Measurements from ENCODE around the gene AK9.
"Not testable (repeated sequence)": the region's sequence is repeated elsewhere in the genome, so short reads cannot be mapped to it uniquely, and the experiment has no call there.

Gene AK9

DNA sequence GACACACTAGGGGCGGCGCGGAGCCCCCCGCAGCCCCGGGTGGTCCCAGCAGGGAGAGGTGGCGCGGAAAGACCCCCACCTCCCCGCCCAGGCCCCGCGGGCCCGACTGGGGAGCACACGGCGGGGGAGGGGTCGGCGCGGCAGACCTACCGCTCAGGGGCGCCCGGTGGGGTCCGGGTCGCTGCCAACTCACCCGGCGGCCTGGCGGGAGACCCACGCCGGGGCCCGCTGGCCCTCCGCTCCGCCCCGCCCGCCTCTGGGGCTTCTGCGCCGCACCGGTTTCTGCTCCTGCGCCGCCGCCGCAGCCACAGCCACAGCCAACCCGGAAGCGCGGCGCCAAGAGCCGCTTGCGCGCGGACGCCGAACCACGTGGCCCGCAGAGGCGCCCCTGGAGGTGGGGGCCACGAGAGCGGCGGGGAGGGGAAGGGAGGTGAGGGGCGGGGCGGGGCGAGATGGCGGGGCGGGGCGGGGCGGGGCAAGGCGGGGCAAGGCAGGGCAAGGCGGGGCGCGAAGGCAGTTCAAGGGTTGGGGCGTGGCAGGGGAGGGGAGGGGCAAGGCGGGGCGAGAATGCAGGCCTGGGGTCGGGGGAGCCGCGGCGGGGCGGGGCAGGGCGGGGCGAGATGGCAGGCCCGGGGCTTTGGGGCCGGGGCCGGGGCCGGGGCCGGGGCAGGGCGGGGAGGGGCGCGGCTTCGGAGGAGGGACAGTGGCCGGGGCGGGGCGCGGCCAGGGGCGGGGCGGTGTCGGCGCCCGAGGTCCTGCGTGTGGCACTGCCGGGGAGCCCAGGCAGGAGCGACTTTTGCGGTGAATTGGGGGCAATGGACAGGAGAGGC, 207.9 kb downstream of the AK9 start, which contains the start of gene ZBTB24:
Gene ZBTB24 (minus strand): TSS at position 315 of the 830 bp plus-strand sequence. CDS start 1,193 bp downstream, outside the sequence.
- DNase-seq (ENCODE audit: low read depth in 2 of 3, low spot score in 1 of 3) = peak; percentile 78 to 93 (median 80)

DNA sequence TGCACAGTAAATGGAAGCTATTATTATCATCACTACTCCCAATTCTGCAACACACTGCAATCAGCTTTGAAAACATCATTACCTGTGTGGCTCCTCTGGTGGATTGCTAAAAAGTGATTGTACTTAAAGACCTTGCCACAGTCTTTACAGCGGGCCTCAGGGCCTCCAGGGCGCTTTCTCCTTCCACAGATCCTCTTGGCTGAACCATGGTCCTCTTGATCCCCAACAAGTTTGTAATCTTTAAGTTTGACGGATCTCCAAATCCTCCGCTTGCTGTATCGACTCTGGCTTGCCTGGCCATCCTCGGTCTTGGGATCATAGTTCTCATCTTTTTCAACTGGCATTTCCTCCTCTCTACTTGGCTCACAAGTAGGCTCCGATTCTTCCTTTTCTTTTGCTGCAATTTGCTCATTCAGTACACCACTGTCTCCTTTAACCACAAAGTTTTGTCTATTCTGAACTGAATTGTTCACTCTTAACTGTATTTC, 210.0 kb downstream of the AK9 start:
- no peak for DNase-seq (ENCODE audit: low read depth in 2 of 3, low spot score in 1 of 3)

DNA sequence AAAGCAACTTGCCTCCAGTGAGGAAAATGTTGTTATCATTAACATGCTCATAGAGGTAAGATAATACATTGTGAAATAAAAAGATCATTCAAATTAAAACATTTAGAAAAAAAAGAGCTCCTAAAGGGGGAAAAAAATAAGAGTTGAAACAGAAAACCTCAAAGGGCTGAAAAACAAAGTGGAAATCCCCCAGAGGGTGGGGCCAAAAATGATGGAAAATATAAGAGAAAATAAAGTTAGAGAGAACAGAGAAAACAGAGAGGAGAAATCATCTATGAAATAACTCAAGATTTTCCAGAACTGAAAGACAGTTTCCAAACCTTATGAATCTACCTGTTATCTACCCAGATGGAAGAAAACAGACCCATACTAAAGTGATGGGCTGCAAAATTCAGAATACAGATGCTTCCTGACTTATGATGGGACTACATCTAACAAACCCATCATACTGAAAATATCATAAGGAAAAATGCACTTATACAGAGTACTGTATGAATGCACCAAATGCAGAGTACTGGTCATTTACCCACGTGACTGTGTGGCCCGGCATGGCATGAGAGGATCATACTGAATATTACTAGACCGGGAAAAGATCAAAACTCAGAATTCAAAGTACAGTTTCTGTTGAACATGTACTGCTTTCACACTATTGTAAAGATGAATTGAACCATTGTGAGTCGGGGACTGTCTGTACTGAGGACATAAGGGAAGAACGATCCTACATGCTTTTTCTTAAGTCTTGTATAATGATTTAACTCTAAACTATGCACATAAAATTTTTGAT, 212.0 kb downstream of the AK9 start:
- no peak for DNase-seq (ENCODE audit: low read depth in 2 of 3, low spot score in 1 of 3)

DNA sequence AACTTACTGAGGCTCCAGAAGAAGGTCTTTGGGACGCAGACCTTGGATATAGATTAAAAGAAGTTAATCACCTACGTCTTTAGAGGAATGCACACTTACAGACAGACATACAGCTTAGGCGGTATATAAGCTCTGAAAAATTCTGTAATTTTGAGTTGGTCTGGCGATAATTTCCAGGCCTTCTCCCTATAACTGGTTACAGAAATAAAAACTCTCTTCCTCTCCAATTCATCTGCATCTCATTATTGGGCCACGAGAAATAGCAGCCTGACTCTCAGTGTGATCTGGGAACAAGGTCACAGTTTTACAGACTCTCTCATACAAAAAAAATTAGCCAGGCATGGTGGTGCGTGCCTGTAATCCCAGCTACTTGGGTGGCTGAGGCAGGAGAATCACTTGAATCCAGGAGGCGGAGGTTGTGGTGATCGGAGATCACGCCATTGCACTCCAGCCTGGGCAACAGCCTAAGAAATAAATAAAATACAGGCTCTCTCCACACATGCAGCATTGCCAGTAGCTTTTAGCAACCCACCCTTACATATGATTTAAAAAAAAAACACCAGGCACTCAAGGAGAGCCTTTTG, 212.7 kb downstream of the AK9 start:
- DNase-seq (ENCODE audit: low read depth in 2 of 3, low spot score in 1 of 3) = no peak

DNA sequence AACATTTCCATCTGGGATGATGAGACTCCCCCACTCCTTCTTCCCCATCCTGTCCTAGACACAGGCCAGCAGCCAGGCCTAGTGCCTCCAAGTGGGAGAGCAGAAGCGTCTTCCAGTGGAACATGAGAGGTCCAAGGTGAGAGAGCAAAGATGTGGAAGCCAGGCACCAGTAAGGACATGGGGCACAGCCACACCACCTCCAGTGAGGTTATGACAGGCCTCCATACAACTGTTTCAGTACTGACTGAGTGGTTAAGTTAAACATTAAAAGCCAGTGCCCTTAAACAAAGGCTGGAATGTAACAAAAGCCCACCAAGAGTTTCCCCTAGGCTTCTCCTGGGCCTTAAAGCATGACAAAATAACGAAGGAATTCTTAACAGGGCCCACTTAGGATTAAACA, 213.3 kb downstream of the AK9 start:
- no peak for DNase-seq (ENCODE audit: low read depth in 2 of 3, low spot score in 1 of 3)

DNA sequence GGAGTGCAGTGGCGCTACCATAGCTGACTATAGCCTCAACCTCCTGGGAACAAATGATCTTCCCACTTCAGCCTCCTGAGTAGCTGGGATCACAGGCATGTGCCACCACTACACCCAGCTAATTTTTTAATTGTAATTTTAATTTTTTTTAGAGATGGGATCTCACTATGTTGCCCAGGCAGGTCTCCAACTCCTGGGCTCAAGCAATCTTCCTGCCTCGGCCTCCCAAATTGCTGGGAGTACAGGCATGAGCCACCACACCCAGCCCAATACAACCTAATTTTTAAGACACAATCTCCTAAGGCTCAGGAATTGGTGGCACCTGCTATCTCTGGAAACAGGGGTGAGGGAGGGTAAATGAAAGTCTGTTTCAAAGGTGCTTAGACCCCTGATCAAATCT, 213.8 kb downstream of the AK9 start:
- DNase-seq (ENCODE audit: low read depth in 2 of 3, low spot score in 1 of 3) = no peak

DNA sequence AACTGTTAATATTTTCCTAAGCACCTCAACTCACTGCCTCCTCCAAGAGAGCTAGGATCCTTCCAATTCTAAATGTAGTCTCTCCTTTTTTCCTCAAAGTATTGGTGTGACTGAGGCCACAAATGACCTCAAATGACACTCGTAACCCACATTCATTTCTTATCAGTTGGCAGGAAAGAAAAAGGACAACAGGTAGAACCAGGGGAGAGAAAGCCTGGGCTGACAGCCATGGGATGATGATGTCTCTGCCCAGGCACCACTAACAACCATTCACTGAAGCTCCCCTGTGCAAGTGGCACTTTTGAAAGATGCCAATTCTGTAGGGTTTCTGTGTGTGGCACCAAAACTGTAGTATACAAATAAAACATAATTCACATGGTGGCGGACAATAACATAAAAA, 215.4 kb downstream of the AK9 start:
- no peak for DNase-seq (ENCODE audit: low read depth in 2 of 3, low spot score in 1 of 3)

DNA sequence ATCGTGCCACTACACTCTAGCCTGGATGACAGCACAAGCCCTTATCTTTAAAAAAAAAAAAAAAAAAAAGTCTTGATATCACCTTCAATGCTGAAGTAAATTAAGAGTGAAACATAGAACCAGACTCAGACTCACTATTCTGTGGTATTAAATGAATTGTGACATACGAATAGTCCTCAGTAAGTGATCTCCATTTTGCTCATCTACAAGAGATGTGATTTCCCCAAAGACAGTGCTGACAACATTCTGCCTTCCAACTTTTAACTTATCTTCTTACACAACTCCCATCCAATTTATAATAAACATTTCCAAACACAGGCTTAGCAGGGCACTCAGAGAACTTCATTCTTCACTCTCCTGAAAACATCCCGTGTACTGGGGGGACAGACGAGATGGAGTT, 216.0 kb downstream of the AK9 start:
- DNase-seq (ENCODE audit: low read depth in 2 of 3, low spot score in 1 of 3) = no peak

DNA sequence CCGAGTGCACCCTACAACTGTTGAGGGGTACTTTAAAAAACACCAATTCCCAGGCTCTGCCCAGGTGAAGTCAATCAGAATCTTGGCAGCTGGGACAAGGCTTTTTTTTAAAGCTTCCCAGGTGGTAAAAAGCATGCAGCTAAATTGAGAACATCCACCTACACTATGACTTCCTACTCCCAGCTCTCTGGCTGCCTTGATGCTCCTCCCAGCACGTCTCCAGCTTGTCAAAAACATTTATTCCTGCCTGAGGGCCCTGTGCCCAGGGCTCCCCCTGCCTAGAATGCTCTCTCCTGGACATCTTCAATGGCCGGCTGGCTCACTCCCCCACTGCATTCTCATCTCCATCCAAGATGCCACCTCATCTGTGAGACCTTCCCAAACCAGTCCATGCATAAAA, 217.9 kb downstream of the AK9 start:
- no peak for DNase-seq (ENCODE audit: low read depth in 2 of 3, low spot score in 1 of 3)

DNA sequence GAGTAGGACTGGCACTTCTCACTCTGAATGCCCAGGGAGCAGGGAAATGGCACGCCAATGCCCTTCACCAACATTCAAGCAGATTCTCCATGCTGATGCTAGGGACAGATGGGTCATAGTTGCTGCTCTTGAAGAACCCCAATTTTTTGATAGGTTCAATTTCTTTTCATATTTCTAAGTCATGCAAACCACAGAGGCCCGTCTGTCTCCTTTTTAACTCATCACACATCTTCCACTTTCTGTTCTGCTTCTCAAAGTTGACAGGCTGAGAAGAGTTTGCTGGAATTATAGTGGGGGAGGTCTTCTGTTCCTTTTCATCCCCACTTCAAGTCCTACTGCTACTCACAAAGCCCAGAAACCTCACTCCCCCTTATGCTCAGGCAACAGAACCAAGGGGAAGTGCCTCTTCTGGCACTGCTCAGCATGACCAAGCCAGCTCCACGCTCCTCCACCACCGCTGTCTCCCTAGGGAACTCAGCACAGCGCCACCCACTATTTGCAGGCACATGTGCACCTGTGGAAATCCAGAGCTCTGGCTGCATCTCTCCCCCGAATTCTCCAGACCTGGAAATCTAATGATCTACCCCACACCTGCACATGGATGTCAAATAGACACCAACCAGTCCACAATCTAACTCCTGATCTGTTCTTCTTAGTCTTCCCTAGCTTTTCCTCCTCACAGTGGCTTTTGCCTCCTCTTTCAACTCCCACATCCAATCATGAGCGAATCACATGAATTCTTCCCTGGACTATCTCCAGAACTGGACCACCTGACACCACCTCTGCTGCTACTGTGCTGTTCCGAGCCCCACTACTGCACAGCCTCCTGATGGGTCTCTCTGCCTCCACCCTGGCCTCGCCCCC, 218.6 kb downstream of the AK9 start:
- DNase-seq (ENCODE audit: low read depth in 2 of 3, low spot score in 1 of 3) = no peak

DNA sequence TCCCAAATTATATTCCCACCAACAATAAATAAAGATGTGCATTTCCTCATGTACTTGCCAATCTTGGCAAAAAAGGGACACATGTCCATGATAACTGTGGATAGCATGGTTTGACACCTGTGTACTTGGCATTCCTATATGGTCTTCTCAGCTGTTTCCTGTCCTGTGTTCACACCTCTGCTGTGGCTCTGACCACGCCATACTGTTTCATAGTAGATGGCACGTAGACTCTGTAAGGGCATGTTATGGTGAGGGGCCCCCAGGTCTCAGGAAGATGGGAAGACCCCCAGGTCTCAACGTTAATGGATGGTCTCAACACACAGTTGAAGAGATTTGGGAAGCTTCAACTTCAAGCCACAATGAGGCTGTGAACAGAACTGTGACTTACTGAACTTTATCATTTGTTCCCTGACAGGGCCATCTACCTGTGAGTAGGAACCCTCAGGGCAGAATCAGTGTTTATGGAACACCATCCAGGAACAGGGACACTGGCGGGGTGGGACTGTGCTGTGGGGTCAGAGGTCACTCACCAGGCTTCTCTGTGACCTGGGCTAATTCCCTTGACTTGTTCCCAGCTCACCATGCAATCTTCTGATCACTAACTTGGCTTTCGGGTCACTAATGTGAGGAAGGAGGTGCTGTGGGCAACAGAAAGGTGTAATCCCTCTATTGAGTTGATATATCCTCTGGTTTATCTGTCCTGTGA, 219.7 kb downstream of the AK9 start:
- DNase-seq (ENCODE audit: low read depth in 2 of 3, low spot score in 1 of 3) = no peak

DNA sequence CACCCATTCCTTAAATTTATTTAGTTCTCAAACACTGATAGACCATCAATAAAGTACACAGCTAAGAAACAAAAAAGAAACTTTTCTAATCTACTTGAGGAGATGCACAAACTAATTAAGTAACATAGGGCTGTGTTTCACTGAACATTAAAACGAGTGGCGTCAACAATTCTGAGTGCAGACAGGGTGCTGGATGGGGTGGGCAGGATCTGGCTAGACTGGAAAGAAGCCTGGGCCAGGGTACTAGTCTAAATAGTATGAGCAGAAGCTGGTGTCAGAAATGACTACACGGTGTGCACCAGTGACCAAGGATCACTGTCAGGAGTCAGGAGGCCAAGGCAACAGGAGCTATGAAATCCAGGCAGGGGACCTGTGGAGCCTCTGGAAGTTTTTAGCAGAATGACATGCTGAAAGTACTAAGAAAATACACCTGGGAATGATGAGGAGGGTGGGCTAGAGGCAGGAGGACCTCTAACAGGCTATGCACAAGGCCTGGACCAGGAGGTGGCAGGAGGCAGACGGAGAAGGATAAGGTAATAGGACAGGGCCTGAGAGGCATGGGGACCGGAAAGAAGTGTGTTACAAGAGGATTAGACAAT, 221.3 kb downstream of the AK9 start:
- no peak for DNase-seq (ENCODE audit: low read depth in 2 of 3, low spot score in 1 of 3)

DNA sequence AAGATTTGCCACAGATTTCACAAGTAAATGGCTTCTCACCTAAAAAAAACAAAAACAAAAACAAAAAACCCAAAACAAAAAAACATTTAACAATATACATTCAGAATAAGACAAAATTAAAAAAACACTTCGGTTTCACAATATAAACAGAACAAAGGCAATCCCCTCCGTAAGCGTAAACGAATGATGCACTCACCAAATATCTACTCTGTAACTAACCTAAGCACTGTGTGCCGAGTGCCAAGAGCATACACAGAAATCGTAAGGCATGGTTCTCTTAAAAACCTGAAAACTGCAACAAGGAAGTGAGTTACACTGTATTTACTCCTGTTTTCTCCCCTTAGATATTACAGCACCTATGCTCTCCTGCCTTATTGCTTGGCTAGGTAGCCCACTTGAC, 223.3 kb downstream of the AK9 start:
- no peak for DNase-seq (ENCODE audit: low read depth in 2 of 3, low spot score in 1 of 3)

DNA sequence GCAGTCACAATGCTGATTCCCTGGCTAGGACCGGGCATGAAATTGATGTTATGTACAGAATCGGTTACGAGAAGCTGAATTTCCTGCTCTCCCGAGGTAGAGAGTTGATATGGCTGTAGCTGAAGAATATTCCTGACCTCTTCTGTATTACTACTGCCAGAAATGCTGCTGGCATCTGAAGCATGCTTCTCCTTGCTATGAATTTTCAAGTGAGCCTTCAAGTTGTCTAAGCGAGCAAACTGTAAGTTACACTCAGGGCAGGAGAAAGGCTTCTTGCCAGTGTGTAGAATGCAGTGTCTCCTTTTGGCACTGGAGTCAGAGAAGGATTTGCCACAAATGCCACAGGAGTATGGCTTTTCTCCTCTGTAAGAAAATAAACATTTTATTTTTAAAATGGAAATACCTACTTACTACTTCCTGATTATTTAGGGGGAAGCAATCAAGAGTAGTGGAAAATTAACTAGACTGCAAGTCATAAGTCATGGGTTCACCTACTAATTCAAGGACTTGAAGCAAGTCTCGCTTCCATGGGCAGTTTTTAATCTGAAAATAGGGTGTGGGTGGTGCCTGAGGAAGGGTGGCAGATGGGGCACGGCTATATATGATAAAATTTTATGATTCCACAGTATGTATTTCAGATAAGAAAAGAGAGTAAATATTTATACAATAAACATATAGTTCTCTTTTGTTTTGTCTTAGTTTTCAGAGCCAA, 224.6 kb downstream of the AK9 start:
- no peak for DNase-seq (ENCODE audit: low read depth in 2 of 3, low spot score in 1 of 3)

DNA sequence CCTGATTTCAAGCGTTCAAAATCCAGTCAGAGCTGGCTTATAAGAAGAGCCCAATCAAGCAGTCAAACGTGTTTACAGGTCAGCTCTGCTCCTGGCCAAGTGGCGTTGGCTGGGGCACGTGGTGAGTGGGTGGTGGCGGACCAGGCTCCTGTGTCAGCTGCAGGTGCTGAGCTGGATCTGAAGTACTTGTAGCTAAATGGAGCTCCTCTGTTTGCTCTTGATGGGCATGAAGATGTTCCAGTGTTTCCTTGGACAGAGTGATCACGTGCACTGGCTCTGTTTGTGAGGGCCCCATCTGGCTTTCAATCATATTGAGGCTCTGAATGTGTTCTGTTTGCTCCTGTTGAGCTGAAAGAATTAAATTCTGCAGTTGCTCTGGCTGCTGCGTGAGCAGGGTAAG, 225.2 kb downstream of the AK9 start:
- no peak for DNase-seq (ENCODE audit: low read depth in 2 of 3, low spot score in 1 of 3)

DNA sequence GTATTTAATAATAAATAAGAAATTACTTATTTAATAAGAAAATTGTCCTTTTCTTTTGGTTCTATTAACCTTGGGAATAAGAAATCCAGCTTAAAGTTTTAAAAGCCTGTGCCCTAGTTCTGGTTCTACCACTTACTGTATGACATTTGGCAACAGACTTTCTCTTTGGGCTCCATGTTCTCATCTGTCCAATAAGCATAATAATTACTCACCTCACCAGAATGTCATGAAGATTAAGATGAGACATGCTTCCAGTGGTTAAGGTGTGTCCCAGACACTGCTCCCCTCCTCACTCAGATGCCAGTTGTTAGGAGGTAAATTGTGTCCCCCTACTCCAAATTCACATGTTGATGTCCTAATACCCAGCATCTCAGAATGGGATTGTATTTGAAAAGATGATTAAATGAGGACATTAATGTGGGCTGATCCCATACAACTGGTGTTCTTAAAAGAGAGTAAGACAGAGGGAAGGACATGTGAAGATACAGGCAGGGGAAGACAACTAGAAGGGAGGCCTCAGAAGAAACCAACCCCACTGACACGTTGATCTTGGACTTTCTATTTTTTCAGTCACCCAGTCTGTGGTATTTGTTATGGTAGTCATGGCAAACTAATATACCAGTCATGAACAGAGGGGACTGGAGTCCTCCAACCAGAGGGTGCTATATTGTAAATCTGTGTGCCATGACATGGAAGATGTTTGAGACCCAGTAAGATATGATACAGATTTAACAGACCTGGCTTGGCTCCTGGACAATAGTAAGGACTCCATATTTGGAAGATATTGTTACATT, 229.1 kb downstream of the AK9 start:
- DNase-seq (ENCODE audit: low read depth in 2 of 3, low spot score in 1 of 3) = no peak

DNA sequence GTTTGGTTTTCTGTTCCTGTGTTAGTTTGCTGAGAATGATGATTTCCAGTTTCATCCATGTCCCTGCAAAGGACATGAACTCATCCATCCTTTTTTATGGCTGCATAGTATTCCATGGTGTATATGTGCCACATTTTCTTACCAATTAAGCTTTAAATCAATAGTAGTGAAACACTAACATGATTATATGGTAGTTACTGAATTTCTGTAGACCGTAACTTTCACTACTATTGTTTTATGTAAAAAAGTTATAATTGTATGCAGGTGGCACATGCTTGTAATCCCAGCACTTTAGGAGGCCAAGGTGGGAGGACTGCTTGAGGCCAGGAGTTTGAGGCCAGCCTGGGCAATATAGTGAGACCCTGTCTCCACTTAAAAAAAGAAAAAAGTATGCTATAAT, 229.8 kb downstream of the AK9 start:
- not testable (repeated sequence) for DNase-seq (ENCODE audit: low read depth in 2 of 3, low spot score in 1 of 3)

DNA sequence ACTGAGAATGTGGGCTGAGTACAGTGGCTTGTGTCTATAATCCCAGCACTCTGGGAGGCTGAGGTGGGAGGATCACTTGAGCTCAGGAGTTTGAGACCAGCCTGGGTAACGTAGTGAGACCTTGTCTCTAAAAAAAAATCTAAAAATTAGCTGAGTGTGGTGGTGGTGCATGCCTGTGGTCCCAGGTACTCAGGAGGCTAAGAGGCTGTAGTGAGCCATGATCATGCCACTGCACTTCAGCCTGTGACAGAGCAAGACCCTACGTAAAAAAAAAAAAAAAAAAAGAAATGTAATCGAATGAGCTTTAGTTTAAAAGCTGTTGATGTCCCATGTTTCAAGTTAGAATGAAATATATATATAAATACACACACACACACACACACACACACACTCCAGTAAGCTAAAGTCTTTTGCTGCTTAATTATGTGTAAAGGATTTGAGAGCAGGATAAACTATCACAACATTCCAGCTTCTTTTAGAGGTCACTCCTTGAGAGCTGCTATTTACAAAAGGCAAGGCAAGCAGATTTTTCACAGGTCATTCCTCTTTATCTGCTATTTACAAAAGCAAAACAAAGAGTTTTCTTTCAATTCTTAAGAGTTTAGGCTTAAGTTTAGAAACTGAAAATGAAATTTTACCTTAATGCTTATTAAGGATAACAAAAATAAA, 230.7 kb downstream of the AK9 start:
- no peak for DNase-seq (ENCODE audit: low read depth in 2 of 3, low spot score in 1 of 3)

All from stimulated activated CD4-positive, alpha-beta T cell treated with anti-CD3 and anti-CD28 coated beads, Interleukin-12 subunit alpha, Interleukin-12 subunit beta, amount 100 ng/mL, for 48 hours (primary cell).